ENCODE measurements around the gene SYTL3. TPM values are rescaled to one million over a fixed set of nuclear protein-coding genes. Genes with fewer than 3 reads are reported as not detected.
"Not testable (repeated sequence)": the region's sequence is repeated elsewhere in the genome, so short reads cannot be mapped to it uniquely, and the experiment has no call there.

The SYTL3 gene
- total and polyA plus RNA-seq, 3 donors from 2014 or later: 7.0 to 11.0 (median 10.2) TPM

DNA sequence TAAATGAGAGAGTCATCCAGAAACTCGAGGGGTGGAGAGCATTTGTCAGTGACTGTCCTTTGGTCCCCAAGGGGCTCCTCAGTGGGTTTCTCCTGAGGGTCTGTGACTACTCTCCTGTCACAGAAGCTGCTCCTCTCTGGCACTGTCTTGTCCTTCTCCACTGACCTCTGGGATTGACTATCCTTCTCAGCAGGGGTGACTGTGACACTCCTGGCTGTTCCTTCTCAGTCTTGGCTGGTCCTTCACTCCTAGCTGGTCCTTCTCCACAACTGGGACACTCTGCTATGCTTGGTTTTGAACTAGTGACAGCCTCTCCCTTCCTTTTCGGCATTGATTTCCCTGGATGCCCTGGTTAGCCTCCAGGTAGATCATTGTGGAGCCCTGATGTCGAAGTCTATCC is 38.8 kb upstream of the SYTL3 start:
- no peak for TF ChIP-seq POLR2A (IDR thresholded peaks at IDR 0.05)
- TF ChIP-seq, protein P1, sequence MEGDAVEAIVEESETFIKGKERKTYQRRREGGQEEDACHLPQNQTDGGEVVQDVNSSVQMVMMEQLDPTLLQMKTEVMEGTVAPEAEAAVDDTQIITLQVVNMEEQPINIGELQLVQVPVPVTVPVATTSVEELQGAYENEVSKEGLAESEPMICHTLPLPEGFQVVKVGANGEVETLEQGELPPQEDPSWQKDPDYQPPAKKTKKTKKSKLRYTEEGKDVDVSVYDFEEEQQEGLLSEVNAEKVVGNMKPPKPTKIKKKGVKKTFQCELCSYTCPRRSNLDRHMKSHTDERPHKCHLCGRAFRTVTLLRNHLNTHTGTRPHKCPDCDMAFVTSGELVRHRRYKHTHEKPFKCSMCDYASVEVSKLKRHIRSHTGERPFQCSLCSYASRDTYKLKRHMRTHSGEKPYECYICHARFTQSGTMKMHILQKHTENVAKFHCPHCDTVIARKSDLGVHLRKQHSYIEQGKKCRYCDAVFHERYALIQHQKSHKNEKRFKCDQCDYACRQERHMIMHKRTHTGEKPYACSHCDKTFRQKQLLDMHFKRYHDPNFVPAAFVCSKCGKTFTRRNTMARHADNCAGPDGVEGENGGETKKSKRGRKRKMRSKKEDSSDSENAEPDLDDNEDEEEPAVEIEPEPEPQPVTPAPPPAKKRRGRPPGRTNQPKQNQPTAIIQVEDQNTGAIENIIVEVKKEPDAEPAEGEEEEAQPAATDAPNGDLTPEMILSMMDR (IDR thresholded peaks at IDR 0.05): no peak
- H3K4me3 ChIP-seq: no peak overlapping the region
- DNase-seq: no peak
- no peaks in the 10 kb centered on the region for H3K36me3 ChIP-seq (ENCODE audit: low read depth, missing control alignments)
- no peaks in the 10 kb centered on the region for H3K27me3 ChIP-seq
- intact Hi-C loops (cut with DNase I; ENCODE audit: low total_unique reads): no loop called here
- peaks cover 26% of the 10 kb centered on the region for H3K4me1 ChIP-seq
- WGBS, 2 donors: 62 to 78% methylated on average over 2 to 3 of the region's 3 CpGs
- peak overlapping the region; percentile 23 to 67 for H3K27ac ChIP-seq
- H3K9me3 ChIP-seq: no peaks in the 10 kb centered on the region

DNA sequence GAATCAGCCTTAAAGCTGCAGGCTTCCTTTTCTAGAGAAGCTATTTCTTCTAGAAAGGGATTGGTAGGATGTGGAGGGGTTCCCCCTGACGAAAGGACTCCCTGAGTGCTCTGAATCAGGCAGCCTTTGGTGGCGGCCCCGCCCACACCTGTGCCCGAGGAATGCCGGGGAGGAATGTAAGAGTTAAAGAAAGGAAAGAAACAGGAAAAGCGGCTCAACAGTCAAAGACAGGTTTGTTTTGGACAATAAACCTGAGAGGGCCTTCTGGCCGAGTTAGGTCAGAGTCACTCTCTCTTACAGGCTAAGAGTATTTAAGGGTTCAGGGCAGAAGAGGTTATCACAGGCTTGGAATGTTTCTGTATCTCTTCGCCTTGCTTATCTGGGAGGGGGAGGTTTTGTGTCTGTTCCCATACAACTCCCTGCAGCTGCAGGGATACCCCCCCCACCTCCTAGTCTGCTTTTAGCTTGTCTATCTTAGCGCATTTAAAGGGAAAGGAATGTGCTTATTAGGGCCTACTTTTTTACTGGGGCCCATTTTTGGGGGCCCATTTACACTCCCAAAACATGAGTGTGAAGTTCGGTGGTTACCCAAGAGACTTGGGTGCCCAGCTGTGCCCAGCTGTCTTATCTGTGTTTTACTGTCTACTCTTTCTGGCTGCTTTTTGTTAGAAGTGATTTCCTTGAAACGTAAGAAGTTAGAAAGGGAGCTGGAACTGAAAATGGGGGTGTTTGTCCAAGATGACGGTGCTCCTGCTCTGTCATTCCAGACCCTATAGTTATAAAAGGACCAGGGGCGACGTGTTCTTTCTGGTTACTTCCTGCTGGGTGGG is 38.1 kb upstream of the SYTL3 start:
- H3K27ac ChIP-seq: peak overlapping the region; percentile 23 to 67
- H3K9me3 ChIP-seq: no peaks in the 10 kb centered on the region
- intact Hi-C loops (cut with DNase I; ENCODE audit: low total_unique reads): no loop called here
- H3K36me3 ChIP-seq (ENCODE audit: low read depth, missing control alignments): no peaks in the 10 kb centered on the region
- DNase-seq: peak; percentile 79
- TF ChIP-seq, protein P1 (IDR thresholded peaks at IDR 0.05): no peak
- TF ChIP-seq POLR2A (IDR thresholded peaks at IDR 0.05): no peak
- no peak overlapping the region for H3K4me3 ChIP-seq
- H3K27me3 ChIP-seq: no peaks in the 10 kb centered on the region
- H3K4me1 ChIP-seq: peaks cover 26% of the 10 kb centered on the region
- WGBS, 2 donors: 51 to 67% methylated on average over 14 of the region's 14 CpGs

DNA sequence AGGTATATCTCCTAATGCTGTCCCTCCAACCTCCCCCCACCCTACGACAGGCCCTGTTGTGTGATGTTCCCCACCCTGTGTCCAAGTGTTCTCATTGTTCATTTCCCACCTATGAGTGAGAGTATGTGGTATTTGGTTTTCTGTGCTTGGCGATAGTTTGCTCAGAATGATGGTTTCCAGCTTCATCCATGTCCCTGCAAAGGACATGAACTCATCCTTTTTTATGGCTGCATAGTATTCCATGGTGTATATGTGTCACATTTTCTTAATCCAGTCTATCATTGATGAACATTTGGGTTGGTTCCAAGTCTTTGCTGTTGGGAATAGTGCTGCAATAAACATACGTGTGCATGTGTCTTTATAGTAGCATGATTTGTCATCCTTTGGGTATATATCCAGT is 35.2 kb upstream of the SYTL3 start:
- H3K9me3 ChIP-seq; H3K27ac ChIP-seq; DNase-seq; H3K36me3 ChIP-seq (ENCODE audit: low read depth, missing control alignments); H3K27me3 ChIP-seq; intact Hi-C loops (cut with DNase I; ENCODE audit: low total_unique reads); H3K4me3 ChIP-seq: not testable (repeated sequence)
- WGBS, 2 donors: 92 to 96% methylated on average over 3 of the region's 3 CpGs
- H3K4me1 ChIP-seq: peaks cover 19% of the 10 kb centered on the region

DNA sequence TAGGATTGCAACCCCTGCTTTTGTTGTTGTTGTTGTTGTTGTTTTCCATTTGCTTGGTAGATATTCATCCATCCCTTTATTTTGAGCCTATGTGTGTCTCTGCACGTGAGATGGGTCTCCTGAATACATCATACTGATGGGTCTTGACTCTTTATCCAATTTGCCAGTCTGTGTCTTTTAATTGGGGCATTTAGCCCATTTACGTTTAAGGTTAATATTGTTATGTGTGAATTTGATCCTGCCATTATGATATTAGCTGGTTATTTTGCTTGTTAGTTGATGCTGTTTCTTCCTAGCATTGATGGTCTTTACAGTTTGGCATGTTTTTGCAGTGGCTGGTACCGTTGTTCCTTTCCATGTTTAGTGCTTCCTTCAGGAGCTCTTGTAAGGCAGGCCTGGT is 31.6 kb upstream of the SYTL3 start:
- intact Hi-C loops (cut with DNase I; ENCODE audit: low total_unique reads); H3K9me3 ChIP-seq; H3K36me3 ChIP-seq (ENCODE audit: low read depth, missing control alignments); H3K27me3 ChIP-seq; DNase-seq; H3K4me3 ChIP-seq; H3K27ac ChIP-seq: not testable (repeated sequence)
- peaks cover 25% of the 10 kb centered on the region for H3K4me1 ChIP-seq
- WGBS, 2 donors: 91 to 97% methylated on average over 3 of the region's 3 CpGs

DNA sequence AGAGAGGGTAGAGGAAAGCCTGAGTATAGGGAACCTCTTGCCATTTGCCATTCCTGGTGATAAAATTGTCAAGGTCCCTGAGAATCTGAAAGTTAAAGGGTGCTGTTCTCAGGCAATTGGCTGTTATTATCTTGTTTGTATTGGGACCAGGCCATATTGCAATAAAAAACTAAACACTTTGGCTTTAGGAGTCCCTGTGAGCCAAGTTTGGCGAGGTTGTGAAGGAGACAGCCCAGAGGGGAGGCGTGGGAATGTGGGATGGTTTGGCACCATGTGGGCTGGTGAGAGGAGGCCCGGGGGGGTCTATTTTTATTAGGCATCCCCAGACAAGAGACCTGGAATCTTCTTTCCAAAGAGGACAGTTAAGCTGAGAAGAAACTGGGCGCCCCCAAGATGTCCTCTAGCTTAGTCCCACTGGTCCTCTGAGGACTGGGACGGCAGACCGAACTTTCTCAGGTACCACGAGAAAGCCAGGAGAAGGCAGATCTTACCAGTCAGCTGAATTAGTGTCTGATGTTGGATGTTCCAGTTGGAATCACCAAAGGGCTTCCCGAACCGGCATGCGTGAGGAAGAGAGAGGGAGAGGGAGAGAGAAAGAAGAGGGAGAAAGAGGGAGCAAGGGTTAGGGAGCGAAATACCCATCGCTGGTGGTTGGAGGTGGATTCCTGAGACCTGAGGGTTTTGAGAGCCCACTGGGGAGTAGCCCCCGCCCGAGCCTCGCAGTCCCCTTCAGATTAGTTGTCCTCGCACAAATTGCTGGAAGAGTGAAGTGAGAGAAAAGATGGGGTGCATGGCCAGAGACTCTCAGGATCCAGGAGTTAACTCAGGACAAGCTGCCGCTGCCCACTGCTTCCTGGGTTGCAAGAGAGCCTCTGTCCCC is 29.7 kb upstream of the SYTL3 start:
- WGBS, 2 donors: 76 to 80% methylated on average over 17 of the region's 17 CpGs
- no peaks in the 10 kb centered on the region for H3K27me3 ChIP-seq
- no peaks in the 10 kb centered on the region for H3K36me3 ChIP-seq (ENCODE audit: low read depth, missing control alignments)
- no peak for DNase-seq
- no peak for TF ChIP-seq POLR2A (IDR thresholded peaks at IDR 0.05)
- TF ChIP-seq, protein P1 (IDR thresholded peaks at IDR 0.05): no peak
- peak overlapping the region; percentile 6 to 24 for H3K27ac ChIP-seq
- peaks cover 29% of the 10 kb centered on the region for H3K4me1 ChIP-seq
- no peak overlapping the region for H3K4me3 ChIP-seq
- no peaks in the 10 kb centered on the region for H3K9me3 ChIP-seq
- intact Hi-C loops (cut with DNase I; ENCODE audit: low total_unique reads): no loop called here
